ENCODE measurements around the gene VENTX.
"Not testable (repeated sequence)": the region's sequence is repeated elsewhere in the genome, so short reads cannot be mapped to it uniquely, and the experiment has no call there.

Gene VENTX

GRCh38 chr10:133216776-133217175 lies 20.9 kb upstream of the VENTX start:
- Histone ChIP-seq H3K27ac (ENCODE audit: low read length) (no peak overlapping the region), H3K36me3 (ENCODE audit: control insufficient read depth, insufficient read depth, low read length) (no peaks in the 10 kb centered on the region), H3K27me3 (ENCODE audit: control insufficient read depth, insufficient read depth, low read length) (no peaks in the 10 kb centered on the region), H3K4me1 (ENCODE audit: control insufficient read depth, insufficient read depth, low read length) (peaks cover 5% of the 10 kb centered on the region; the same call in 1 of the 2 replicates), H3K4me3 (ENCODE audit: low read length) (no peak overlapping the region), H3K9me3 (ENCODE audit: control insufficient read depth, insufficient read depth, low read length) (no peaks in the 10 kb centered on the region)
- WGBS (ENCODE audit: insufficient coverage, insufficient read length): no CpG with 5 or more reads among the region's 26 CpGs
- DNase-seq (ENCODE audit: low read depth, low spot score): no peak

DNA sequence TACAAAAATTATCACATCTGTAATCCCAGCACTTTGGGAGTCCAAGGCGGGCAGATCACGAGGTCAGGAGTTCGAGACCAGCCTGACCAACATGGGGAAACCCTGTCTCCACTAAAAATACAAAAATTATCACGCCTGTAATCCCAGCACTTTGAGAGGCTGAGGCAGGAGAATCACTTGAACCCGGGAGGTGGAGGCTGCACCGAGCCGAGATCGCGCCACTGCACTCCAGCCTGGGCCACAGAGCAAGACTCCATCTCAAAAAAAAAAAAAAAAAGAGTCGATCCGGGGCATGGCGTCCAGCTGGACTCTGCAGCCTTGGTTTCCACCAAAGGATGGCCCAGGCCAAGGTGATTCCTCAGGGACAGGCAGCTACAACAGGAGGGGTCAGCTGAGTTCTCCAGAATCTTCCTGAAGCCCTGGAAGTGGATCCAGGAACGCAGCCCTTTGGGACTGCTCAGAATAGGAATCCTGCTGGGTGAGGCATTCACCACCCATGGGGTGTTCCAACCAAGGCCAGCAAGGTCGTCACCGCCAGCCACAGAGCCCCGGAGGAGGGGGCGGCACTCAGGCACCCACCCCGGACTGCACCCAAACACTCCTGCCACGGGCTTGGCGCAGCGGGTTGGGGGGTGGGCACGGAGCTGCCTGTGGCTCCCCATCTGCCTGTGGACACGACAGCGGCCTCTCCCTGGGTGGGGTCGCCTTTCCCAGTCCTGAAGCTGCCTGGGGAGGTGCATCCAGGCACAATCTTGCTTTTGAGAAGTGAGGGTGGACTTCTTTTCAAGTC lies 19.7 kb upstream of the VENTX start:
- Histone ChIP-seq H3K9me3 (ENCODE audit: control insufficient read depth, insufficient read depth, low read length) (no peaks in the 10 kb centered on the region), H3K4me3 (ENCODE audit: low read length) (no peak overlapping the region), H3K4me1 (ENCODE audit: control insufficient read depth, insufficient read depth, low read length) (peaks cover 5% of the 10 kb centered on the region; the same call in 1 of the 2 replicates), H3K27ac (ENCODE audit: low read length) (no peak overlapping the region), H3K36me3 (ENCODE audit: control insufficient read depth, insufficient read depth, low read length) (no peaks in the 10 kb centered on the region), H3K27me3 (ENCODE audit: control insufficient read depth, insufficient read depth, low read length) (no peaks in the 10 kb centered on the region)
- WGBS (ENCODE audit: insufficient coverage, insufficient read length): no CpG with 5 or more reads among the region's 25 CpGs
- DNase-seq (ENCODE audit: low read depth, low spot score): no peak

GRCh38 chr10:133218891-133219290 lies 18.8 kb upstream of the VENTX start:
- H3K4me1 ChIP-seq (ENCODE audit: control insufficient read depth, insufficient read depth, low read length): peaks cover 5% of the 10 kb centered on the region; the same call in 1 of the 2 replicates
- no peaks in the 10 kb centered on the region for H3K27me3 ChIP-seq (ENCODE audit: control insufficient read depth, insufficient read depth, low read length)
- WGBS (ENCODE audit: insufficient coverage, insufficient read length): no CpG with 5 or more reads among the region's 20 CpGs
- H3K4me3 ChIP-seq (ENCODE audit: low read length): no peak overlapping the region
- no peaks in the 10 kb centered on the region for H3K9me3 ChIP-seq (ENCODE audit: control insufficient read depth, insufficient read depth, low read length)
- no peak overlapping the region for H3K27ac ChIP-seq (ENCODE audit: low read length)
- no peaks in the 10 kb centered on the region for H3K36me3 ChIP-seq (ENCODE audit: control insufficient read depth, insufficient read depth, low read length)
- no peak for DNase-seq (ENCODE audit: low read depth, low spot score)

- no peak overlapping the region for H3K4me3 ChIP-seq (ENCODE audit: low read length)
- no peak overlapping the region for H3K27ac ChIP-seq (ENCODE audit: low read length)
- H3K27me3 ChIP-seq (ENCODE audit: control insufficient read depth, insufficient read depth, low read length): no peaks in the 10 kb centered on the region
- peaks cover 5% of the 10 kb centered on the region; the same call in 1 of the 2 replicates for H3K4me1 ChIP-seq (ENCODE audit: control insufficient read depth, insufficient read depth, low read length)
- no peaks in the 10 kb centered on the region for H3K36me3 ChIP-seq (ENCODE audit: control insufficient read depth, insufficient read depth, low read length)
- H3K9me3 ChIP-seq (ENCODE audit: control insufficient read depth, insufficient read depth, low read length): no peaks in the 10 kb centered on the region
- DNase-seq (ENCODE audit: low read depth, low spot score): no peak
- WGBS (ENCODE audit: insufficient coverage, insufficient read length): no CpG with 5 or more reads among the region's 28 CpGs
Measured at GRCh38 chr10:133219782-133220181, 17.9 kb upstream of the VENTX start.

DNA sequence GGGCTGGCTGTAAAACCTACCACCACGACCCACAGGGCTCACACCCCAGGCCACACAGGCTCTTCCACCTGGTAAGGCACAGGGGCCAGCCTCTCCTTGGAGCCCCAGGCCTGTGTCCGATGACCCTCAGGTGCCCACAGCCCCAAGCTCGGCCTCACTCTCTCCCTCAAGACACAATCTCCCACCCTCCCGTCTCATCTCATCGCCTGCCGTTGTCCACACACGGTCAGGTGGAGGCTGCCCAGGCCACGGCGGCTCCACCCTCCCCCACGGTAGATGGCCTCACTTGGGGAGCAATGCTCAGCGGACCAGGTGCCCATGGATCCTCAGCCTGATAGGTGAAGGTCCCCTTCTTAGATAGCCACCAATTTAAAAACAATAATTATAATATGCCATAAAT lies 16.3 kb upstream of the VENTX start:
- H3K4me3 ChIP-seq (ENCODE audit: low read length): no peak overlapping the region
- no peaks in the 10 kb centered on the region for H3K36me3 ChIP-seq (ENCODE audit: control insufficient read depth, insufficient read depth, low read length)
- H3K9me3 ChIP-seq (ENCODE audit: control insufficient read depth, insufficient read depth, low read length): no peaks in the 10 kb centered on the region
- DNase-seq (ENCODE audit: low read depth, low spot score): no peak
- no peaks in the 10 kb centered on the region for H3K27me3 ChIP-seq (ENCODE audit: control insufficient read depth, insufficient read depth, low read length)
- no peak overlapping the region for H3K27ac ChIP-seq (ENCODE audit: low read length)
- no CpG with 5 or more reads among the region's 11 CpGs for WGBS (ENCODE audit: insufficient coverage, insufficient read length)
- peaks cover 5% of the 10 kb centered on the region; the same call in 1 of the 2 replicates for H3K4me1 ChIP-seq (ENCODE audit: control insufficient read depth, insufficient read depth, low read length)

- not testable (repeated sequence) for DNase-seq (ENCODE audit: low read depth, low spot score); H3K36me3 ChIP-seq (ENCODE audit: control insufficient read depth, insufficient read depth, low read length); H3K9me3 ChIP-seq (ENCODE audit: control insufficient read depth, insufficient read depth, low read length); H3K4me1 ChIP-seq (ENCODE audit: control insufficient read depth, insufficient read depth, low read length); H3K27me3 ChIP-seq (ENCODE audit: control insufficient read depth, insufficient read depth, low read length); H3K4me3 ChIP-seq (ENCODE audit: low read length); H3K27ac ChIP-seq (ENCODE audit: low read length)
- no CpG with 5 or more reads among the region's 22 CpGs for WGBS (ENCODE audit: insufficient coverage, insufficient read length)
Measured at GRCh38 chr10:133221756-133222155, 15.9 kb upstream of the VENTX start.

DNA sequence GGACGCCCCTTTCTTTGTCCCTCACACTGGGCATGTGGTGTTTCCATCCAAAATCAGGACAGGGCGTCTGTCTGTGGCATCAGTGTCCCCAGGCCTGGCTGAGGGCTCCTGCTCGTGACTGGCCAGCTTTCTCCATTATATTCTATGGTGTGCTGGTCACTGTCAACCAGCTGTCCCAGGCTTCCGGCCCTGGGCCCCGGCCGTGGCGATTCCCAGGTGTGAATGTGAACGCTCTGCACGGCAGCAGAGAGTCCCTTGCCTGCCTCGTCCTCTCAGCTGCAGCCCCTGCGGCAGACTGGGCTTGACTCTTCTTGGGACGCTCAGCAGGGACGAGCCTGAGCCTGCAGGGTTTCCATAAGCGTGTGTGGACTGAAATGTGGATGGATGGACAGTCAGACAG lies 13.6 kb upstream of the VENTX start:
- Histone ChIP-seq H3K4me1 (ENCODE audit: control insufficient read depth, insufficient read depth, low read length) (peaks cover 4% of the 10 kb centered on the region; the same call in 1 of the 2 replicates), H3K27ac (ENCODE audit: low read length) (no peak overlapping the region), H3K27me3 (ENCODE audit: control insufficient read depth, insufficient read depth, low read length) (no peaks in the 10 kb centered on the region; the same call in 1 of the 2 replicates), H3K4me3 (ENCODE audit: low read length) (no peak overlapping the region), H3K9me3 (ENCODE audit: control insufficient read depth, insufficient read depth, low read length) (no peaks in the 10 kb centered on the region), H3K36me3 (ENCODE audit: control insufficient read depth, insufficient read depth, low read length) (no peaks in the 10 kb centered on the region)
- no CpG with 5 or more reads among the region's 14 CpGs for WGBS (ENCODE audit: insufficient coverage, insufficient read length)
- no peak for DNase-seq (ENCODE audit: low read depth, low spot score)

DNA sequence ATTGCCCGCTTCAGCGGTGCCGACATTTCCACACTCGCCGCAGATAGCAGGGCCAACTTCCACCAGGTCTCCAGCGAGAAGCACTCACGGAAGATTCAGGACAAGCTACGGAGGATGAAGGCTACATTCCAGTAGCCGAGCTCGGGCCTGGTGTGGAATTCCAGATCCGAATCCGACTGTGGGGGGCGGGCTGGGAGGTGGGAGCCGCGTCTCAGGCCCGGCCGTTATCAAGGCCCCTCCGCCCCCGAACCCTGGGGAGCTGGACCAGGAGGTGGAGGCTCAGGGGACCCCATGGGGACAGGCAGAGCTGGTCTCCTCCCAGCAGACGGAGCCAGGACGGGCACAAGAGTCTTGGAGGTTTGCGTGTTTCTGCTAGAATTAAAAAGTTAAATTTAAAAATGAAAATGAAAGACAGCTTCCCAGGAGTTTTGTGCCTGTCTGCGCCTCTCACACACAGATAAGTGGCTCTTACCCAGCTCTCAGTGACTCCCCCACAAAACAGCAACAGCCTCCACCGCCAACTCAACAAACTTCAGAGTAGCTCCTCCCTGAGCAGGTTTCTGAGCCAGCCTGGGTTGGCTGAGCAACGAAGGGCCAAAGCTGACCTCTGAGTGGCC lies 12.8 kb upstream of the VENTX start:
- Histone ChIP-seq H3K27ac (ENCODE audit: low read length) (no peak overlapping the region), H3K4me3 (ENCODE audit: low read length) (no peak overlapping the region), H3K27me3 (ENCODE audit: control insufficient read depth, insufficient read depth, low read length) (peaks cover 5% of the 10 kb centered on the region; the same call in 1 of the 2 replicates), H3K4me1 (ENCODE audit: control insufficient read depth, insufficient read depth, low read length) (no peaks in the 10 kb centered on the region; the same call in 1 of the 2 replicates), H3K36me3 (ENCODE audit: control insufficient read depth, insufficient read depth, low read length) (no peaks in the 10 kb centered on the region), H3K9me3 (ENCODE audit: control insufficient read depth, insufficient read depth, low read length) (no peaks in the 10 kb centered on the region)
- DNase-seq (ENCODE audit: low read depth, low spot score): no peak
- no CpG with 5 or more reads among the region's 25 CpGs for WGBS (ENCODE audit: insufficient coverage, insufficient read length)

- DNase-seq (ENCODE audit: low read depth, low spot score): no peak
- Histone ChIP-seq H3K27ac (ENCODE audit: low read length) (no peak overlapping the region), H3K4me1 (ENCODE audit: control insufficient read depth, insufficient read depth, low read length) (no peaks in the 10 kb centered on the region; the same call in 1 of the 2 replicates), H3K9me3 (ENCODE audit: control insufficient read depth, insufficient read depth, low read length) (no peaks in the 10 kb centered on the region), H3K4me3 (ENCODE audit: low read length) (no peak overlapping the region), H3K36me3 (ENCODE audit: control insufficient read depth, insufficient read depth, low read length) (no peaks in the 10 kb centered on the region), H3K27me3 (ENCODE audit: control insufficient read depth, insufficient read depth, low read length) (peaks cover 5% of the 10 kb centered on the region; the same call in 1 of the 2 replicates)
- WGBS (ENCODE audit: insufficient coverage, insufficient read length): no CpG with 5 or more reads among the region's 23 CpGs
Measured at GRCh38 chr10:133225707-133226191, 11.9 kb upstream of the VENTX start.

DNA sequence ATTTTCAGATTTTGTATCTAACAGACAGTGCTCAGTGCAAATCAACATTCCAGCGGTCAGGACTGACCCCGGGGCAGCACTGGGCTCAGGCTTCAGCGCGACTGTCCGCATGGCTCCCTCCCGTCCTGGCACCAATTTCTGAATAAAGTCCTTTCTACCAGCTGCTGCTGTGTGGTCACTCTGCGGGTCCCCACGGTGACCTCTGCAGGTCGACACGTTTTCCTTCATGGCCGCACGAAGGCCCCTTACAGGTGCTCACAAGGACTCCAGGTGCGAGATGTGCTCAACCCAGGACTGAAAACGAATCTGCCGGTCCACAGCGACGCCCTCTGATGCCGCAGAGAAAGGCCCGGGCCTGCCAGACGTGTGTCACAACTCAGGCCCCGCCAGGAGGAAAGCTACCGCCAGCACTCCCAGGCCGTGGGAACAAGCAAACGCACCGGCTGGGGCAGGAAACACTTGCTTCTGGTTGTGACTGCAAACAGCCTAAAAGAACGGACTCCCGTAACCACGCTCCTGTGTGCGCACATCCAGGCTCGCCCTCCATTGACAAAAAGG lies 11.3 kb upstream of the VENTX start:
- Histone ChIP-seq H3K4me1 (ENCODE audit: control insufficient read depth, insufficient read depth, low read length) (no peaks in the 10 kb centered on the region), H3K36me3 (ENCODE audit: control insufficient read depth, insufficient read depth, low read length) (no peaks in the 10 kb centered on the region), H3K27me3 (ENCODE audit: control insufficient read depth, insufficient read depth, low read length) (peaks cover 5% of the 10 kb centered on the region; the same call in 1 of the 2 replicates), H3K27ac (ENCODE audit: low read length) (no peak overlapping the region), H3K9me3 (ENCODE audit: control insufficient read depth, insufficient read depth, low read length) (no peaks in the 10 kb centered on the region), H3K4me3 (ENCODE audit: low read length) (no peak overlapping the region)
- no CpG with 5 or more reads among the region's 30 CpGs for WGBS (ENCODE audit: insufficient coverage, insufficient read length)
- no peak for DNase-seq (ENCODE audit: low read depth, low spot score)

All from iPS DF 6.9 (cell line).